SK-N-MC (cell line): ENCODE measurements around the gene SYNE1.

ENCODE experiments used
- EZH2 ChIP-seq: fragments of 200-600 bp; sonication (generic); IDR thresholded peaks from one replicate; pipeline ENCODE4 v1.6.1; 2017; ENCODE audit warnings: antibody characterized with exemption
- FOXP2 ChIP-seq: optimal IDR thresholded peaks from 2 replicates; pipeline ENCODE3; 2011; ENCODE audit warnings: mild to moderate bottlenecking, moderate library complexity; ENCODE audit not compliant: insufficient read depth; ENCODE audit errors: extremely low read length, control extremely low read depth
- POLR2AphosphoS5 ChIP-seq: IDR thresholded peaks from 2 replicates; pipeline ENCODE4 v1.6.1; 2012; ENCODE audit warnings: mild to moderate bottlenecking, low read depth, low read length, borderline replicate concordance

DNA sequence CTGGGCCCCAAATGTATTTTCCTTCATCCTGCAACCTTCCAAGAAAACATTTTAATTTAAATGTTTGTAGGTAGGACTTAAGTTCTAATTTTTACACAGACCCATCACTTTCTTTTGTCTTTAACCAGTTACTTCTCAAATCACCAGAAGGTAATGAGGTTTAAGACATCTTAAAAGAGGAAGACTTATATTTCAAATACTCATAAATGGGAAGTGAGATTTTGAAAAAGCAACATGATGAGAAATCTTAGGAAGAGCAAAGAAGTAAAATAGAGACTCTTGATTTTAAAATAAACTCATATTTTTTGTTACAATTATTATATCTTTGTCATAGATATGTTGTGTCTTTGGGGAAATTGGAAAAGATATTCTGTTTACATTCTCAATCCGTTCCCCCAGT, 82.3 kb downstream of the SYNE1 start:
- TF ChIP-seq EZH2 (no peak), POLR2AphosphoS5 (no peak), FOXP2 (no peak)
